GM23248 (cell line): ENCODE measurements around the gene ADGRA3. TPM values are rescaled to one million over a fixed set of nuclear protein-coding genes. Genes with fewer than 3 reads are reported as not detected.
A peak's percentile ranks its signal among the peaks of the same experiment; 100 is the strongest.

Experiments used
- DNase-seq: peaks from one replicate; pipeline ENCODE4 v3.0.0-alpha.2; 2015
- H2AFZ ChIP-seq: fragments of 200-600 bp; sonication (generic); 2 replicates; pipeline ENCODE4 v1.6.1; 2016; ENCODE audit warnings: antibody characterized with exemption
- H3F3A ChIP-seq: fragments of 200-600 bp; sonication (generic); 2 replicates; pipeline ENCODE4 v1.6.1; 2016; ENCODE audit warnings: mild to moderate bottlenecking, antibody characterized with exemption, mixed run types; ENCODE audit not compliant: insufficient read depth
- H3K27ac ChIP-seq: fragments of 200-600 bp; sonication (generic); 2 replicates; pipeline ENCODE4 v1.5.1; 2016; ENCODE audit warnings: mild to moderate bottlenecking
- H3K27me3 ChIP-seq: fragments of 200-600 bp; sonication (generic); replicated peaks from 2 replicates; pipeline ENCODE4 v1.6.1; 2016; ENCODE audit warnings: mild to moderate bottlenecking; ENCODE audit not compliant: insufficient read depth
- H3K36me3 ChIP-seq: fragments of 200-600 bp; sonication (generic); 2 replicates; pipeline ENCODE4 v1.6.1; 2016; ENCODE audit warnings: low read depth, mild to moderate bottlenecking
- H3K4me1 ChIP-seq: fragments of 200-600 bp; sonication (generic); 2 replicates; pipeline ENCODE4 v1.6.1; 2016; ENCODE audit warnings: mild to moderate bottlenecking; ENCODE audit not compliant: insufficient read depth
- H3K4me2 ChIP-seq: fragments of 200-600 bp; sonication (generic); one replicate; pipeline ENCODE4 v1.6.1; 2016; ENCODE audit warnings: mild to moderate bottlenecking; ENCODE audit not compliant: unreplicated experiment
- H3K4me3 ChIP-seq: fragments of 200-600 bp; sonication (generic); 2 replicates; pipeline ENCODE4 v1.5.1; 2016; ENCODE audit warnings: mild to moderate bottlenecking
- H3K79me2 ChIP-seq: fragments of 200-600 bp; sonication (generic); 2 replicates; pipeline ENCODE4 v1.6.1; 2016; ENCODE audit warnings: mild to moderate bottlenecking; ENCODE audit not compliant: insufficient read depth
- H3K9ac ChIP-seq: fragments of 200-600 bp; sonication (generic); 2 replicates; pipeline ENCODE4 v1.6.1; 2016; ENCODE audit warnings: mild to moderate bottlenecking
- H3K9me2 ChIP-seq: fragments of 200-600 bp; sonication (generic); 2 replicates; pipeline ENCODE4 v1.6.1; 2016; ENCODE audit warnings: mixed run types, mild to moderate bottlenecking, moderate library complexity; ENCODE audit not compliant: insufficient read depth
- H3K9me3 ChIP-seq: fragments of 200-600 bp; sonication (generic); one replicate; pipeline ENCODE4 v1.6.1; 2017; ENCODE audit warnings: low read depth
- H4K20me1 ChIP-seq: fragments of 200-600 bp; sonication (generic); 2 replicates; pipeline ENCODE4 v1.6.0; 2016; ENCODE audit not compliant: insufficient read depth
- EZH2 ChIP-seq: fragments of 200-600 bp; sonication (generic); IDR thresholded peaks from 2 replicates; pipeline ENCODE4 v1.6.1; 2018; ENCODE audit warnings: antibody characterized with exemption, mild to moderate bottlenecking; ENCODE audit not compliant: insufficient read depth, poor library complexity, severe bottlenecking
- EZH2phosphoT487 ChIP-seq: fragments of 200-600 bp; sonication (generic); IDR thresholded peaks from 2 replicates; pipeline ENCODE4 v1.6.1; 2018; ENCODE audit warnings: antibody characterized with exemption, moderate library complexity, mild to moderate bottlenecking, low read depth; ENCODE audit not compliant: insufficient read depth
- WGBS, 2 experiments: methylation state at CpG; one replicate each; pipeline ENCODE4 v1.1.6; 2015 to 2017; ENCODE audit warnings: low lambda C conversion rate in 2 of 2, low coverage in 1 of 2; ENCODE audit errors: missing lambda C conversion rate in 2 of 2; 5-methylcytosine and 5-hydroxymethylcytosine counted together
- in situ Hi-C: fragments of 300-500 bp; cut with MboI; formaldehyde crosslinking; loops from 2 replicates; pipeline ENCODE4 v1.15.0; 2020
- polyA plus RNA-seq: library from polyadenylated mRNA; unstranded; fragments of >200 nt; fragmentation: Nextera tagmentation; extraction: Ambion mirVana; gene quantifications from 2 replicates; pipeline ENCODE4 v1.2.1, GENCODE V29; 2016
- total RNA-seq: library from RNA; depleted of rRNA; stranded (reverse); fragments of >200 nt; shearing (Covaris generic); gene quantifications from 2 replicates; pipeline ENCODE4 v1.2.3, GENCODE V29; 2014

Gene ADGRA3
- total and polyA plus RNA-seq, 2 experiments from 2014 or later: 1.1 to 7.8 TPM

DNA sequence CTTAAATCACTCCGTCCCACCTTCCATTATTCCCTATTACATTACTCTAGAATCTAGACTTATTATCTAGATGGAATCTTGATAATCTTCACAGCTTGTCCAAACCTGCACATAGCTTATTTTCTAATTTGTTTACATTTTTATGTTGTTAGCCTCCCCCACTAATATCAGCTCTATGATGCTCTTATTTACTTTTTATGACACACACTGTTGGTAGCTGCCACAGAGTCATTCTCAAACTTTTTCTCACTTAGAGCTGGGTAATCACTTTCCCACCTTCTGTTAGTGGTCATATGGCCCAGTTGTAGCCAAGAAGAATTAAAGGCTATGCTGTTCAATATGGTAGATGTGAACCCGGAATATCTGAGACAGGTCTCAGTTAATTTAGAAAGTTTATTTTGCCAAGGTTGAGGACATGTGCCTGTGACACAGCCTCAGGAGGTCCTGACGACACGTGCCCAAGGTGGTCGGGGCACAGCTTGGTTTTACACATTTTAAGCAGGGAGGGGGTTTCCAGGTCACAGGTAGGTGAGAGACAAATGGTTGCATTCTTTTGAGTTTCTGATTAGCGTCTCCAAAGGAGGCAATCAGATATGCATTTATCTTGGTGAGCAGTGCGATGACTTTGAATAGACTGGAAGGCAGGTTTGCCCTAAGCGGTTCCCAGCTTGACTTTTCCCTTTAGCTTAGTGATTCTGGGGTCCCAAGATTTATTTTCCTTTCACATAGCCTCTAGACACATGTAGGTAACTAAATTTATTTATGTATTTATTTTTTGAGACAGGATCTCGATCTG lies 7.0 kb upstream of the ADGRA3 start:
- in situ Hi-C loops: no loop called here
- TF ChIP-seq EZH2 (no peak), EZH2phosphoT487 (no peak)
- H3K4me2 ChIP-seq: no peak overlapping the region
- H3K27ac ChIP-seq: no peak overlapping the region
- no peak overlapping the region for H2AFZ ChIP-seq
- no peaks in the 10 kb centered on the region for H3K4me1 ChIP-seq
- H3K27me3 ChIP-seq: no peaks in the 10 kb centered on the region
- no peaks in the 10 kb centered on the region for H3K36me3 ChIP-seq
- no peaks in the 10 kb centered on the region for H3K9me3 ChIP-seq
- no peaks in the 10 kb centered on the region for H3K79me2 ChIP-seq
- H3K9ac ChIP-seq: no peak overlapping the region
- H4K20me1 ChIP-seq: no peaks in the 10 kb centered on the region
- WGBS, 2 experiments: 65 to 67% methylated on average over 9 of the region's 9 CpGs
- no peak for DNase-seq
- H3F3A ChIP-seq: no peaks in the 10 kb centered on the region
- no peak overlapping the region for H3K4me3 ChIP-seq
- no peaks in the 10 kb centered on the region for H3K9me2 ChIP-seq

DNA sequence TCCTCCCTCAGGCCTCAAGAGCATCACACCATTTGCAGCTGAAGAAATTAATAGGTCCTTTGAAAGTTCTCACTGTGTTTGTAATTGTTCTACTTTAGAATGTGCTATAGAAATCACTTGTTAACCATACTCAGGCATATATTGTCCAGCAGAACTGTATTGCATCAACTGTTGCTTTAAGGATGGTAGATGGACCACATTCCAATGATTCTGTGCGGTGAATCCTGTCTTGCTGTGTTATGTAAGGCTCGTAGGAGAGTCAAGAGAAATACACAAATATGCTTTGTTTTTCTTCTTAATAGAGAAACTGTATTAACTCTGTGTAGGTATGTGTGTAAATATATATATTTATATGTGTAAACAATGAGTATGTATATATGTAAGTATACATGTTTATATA lies 6.3 kb upstream of the ADGRA3 start:
- Histone ChIP-seq H3K27ac (no peak overlapping the region), H4K20me1 (no peaks in the 10 kb centered on the region), H3K36me3 (no peaks in the 10 kb centered on the region), H3K4me3 (no peak overlapping the region), H3K79me2 (no peaks in the 10 kb centered on the region), H3K4me1 (no peaks in the 10 kb centered on the region), H3K9ac (no peak overlapping the region), H3K9me3 (no peaks in the 10 kb centered on the region), H3K27me3 (no peaks in the 10 kb centered on the region), H2AFZ (no peak overlapping the region), H3K9me2 (no peaks in the 10 kb centered on the region), H3F3A (no peaks in the 10 kb centered on the region), H3K4me2 (no peak overlapping the region)
- in situ Hi-C loops: no loop called here
- TF ChIP-seq EZH2phosphoT487 (no peak), EZH2 (no peak)
- WGBS, 2 experiments: 57 to 59% methylated on average over 2 of the region's 2 CpGs
- DNase-seq: no peak

DNA sequence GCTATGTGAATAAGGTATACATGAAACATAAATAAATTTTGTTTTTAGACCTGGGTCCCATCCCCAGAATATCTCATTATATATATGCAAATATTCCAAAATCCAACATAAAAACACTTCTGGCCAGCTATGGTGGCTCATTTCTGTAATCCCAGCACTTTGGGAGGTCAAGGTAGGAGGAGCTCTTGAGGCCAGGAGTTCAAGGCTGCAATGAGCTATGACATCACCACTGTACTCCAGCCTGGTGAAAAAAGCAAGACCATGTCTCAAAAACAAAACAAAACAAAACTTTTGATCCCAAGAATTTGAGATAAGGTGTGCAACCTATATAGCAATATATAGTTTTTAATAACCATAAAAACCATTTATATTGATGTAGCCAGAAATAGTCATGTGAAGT lies 5.4 kb upstream of the ADGRA3 start:
- H3K27me3 ChIP-seq: no peaks in the 10 kb centered on the region
- H3K36me3 ChIP-seq: no peaks in the 10 kb centered on the region
- H3K27ac ChIP-seq: no peak overlapping the region
- no peaks in the 10 kb centered on the region for H3K9me2 ChIP-seq
- no peak for DNase-seq
- in situ Hi-C loops: no loop called here
- no peak overlapping the region for H3K9ac ChIP-seq
- peaks cover 7% of the 10 kb centered on the region; the same call in 1 of the 2 replicates for H3F3A ChIP-seq
- TF ChIP-seq EZH2: no peak
- TF ChIP-seq EZH2phosphoT487: no peak
- H3K79me2 ChIP-seq: no peaks in the 10 kb centered on the region
- no peak overlapping the region for H2AFZ ChIP-seq
- H3K4me1 ChIP-seq: no peaks in the 10 kb centered on the region
- H3K9me3 ChIP-seq: no peaks in the 10 kb centered on the region
- no peak overlapping the region for H3K4me2 ChIP-seq
- no peaks in the 10 kb centered on the region for H4K20me1 ChIP-seq
- H3K4me3 ChIP-seq: no peak overlapping the region

GRCh38 chr4:22515145-22515887 lies 550 bp downstream of the ADGRA3 start:
- H3K9ac ChIP-seq: peak overlapping the region; percentile 76
- no peaks in the 10 kb centered on the region for H3K27me3 ChIP-seq
- peak overlapping the region; percentile 44 for H3K27ac ChIP-seq
- DNase-seq: peak; percentile 81
- TF ChIP-seq EZH2 (no peak), EZH2phosphoT487 (no peak)
- no peaks in the 10 kb centered on the region for H3K9me2 ChIP-seq
- peak overlapping the region; percentile 79 for H2AFZ ChIP-seq
- H3K36me3 ChIP-seq: no peaks in the 10 kb centered on the region
- in situ Hi-C loops: no loop called here
- H3K4me2 ChIP-seq: peak overlapping the region; percentile 90
- peaks cover 13% of the 10 kb centered on the region for H3K4me1 ChIP-seq
- H4K20me1 ChIP-seq: no peaks in the 10 kb centered on the region
- H3K79me2 ChIP-seq: peaks cover 24% of the 10 kb centered on the region
- 1% methylated on average over 32 to 48 of the region's 80 CpGs for WGBS, 2 experiments
- peak overlapping the region; percentile 84 for H3K4me3 ChIP-seq
- no peaks in the 10 kb centered on the region for H3K9me3 ChIP-seq
- peaks cover 24% of the 10 kb centered on the region for H3F3A ChIP-seq
